Heart right ventricle (tissue), 16 donors: ENCODE results near the gene GPR34. TPM values are rescaled to one million over a fixed set of nuclear protein-coding genes. Genes with fewer than 3 reads are reported as not detected.

ENCODE experiments used
- ATAC-seq, 8 donors: fragments of 200-7000 bp; cut with Tn5 transposase; one replicate each; pipeline ENCODE4 v1.9.1; 2020; ENCODE audit warnings: mild to moderate bottlenecking in 8 of 8, moderate library complexity in 8 of 8, moderate number of reproducible peaks in 1 of 8
- DNase-seq, 2 donors: peaks; one replicate each; pipeline ENCODE4 v3.0.0-alpha.2; 2020
- H3K27ac ChIP-seq, 10 donors: fragments of 200-600 bp; sonication (generic) in 2 of 10; one replicate each; pipeline versions ENCODE4 v1.5.0 to v1.8.0; 2020 to 2022; ENCODE audit warnings: mild to moderate bottlenecking in 3 of 10
- H3K27me3 ChIP-seq, 7 donors: fragments of 200-600 bp; one replicate each; pipeline ENCODE4 v1.8.0; 2021 to 2022; ENCODE audit warnings: mild to moderate bottlenecking in 2 of 7
- H3K36me3 ChIP-seq, 9 donors: fragments of 200-600 bp; sonication (generic) in 1 of 9; one replicate each; pipeline versions ENCODE4 v1.5.0 to v1.8.0; 2020 to 2022; ENCODE audit warnings: mild to moderate bottlenecking in 2 of 9
- H3K4me1 ChIP-seq, 9 donors: fragments of 200-600 bp; sonication (generic) in 1 of 9; one replicate each; pipeline versions ENCODE4 v1.5.0 to v1.8.0; 2020 to 2022; ENCODE audit warnings: mild to moderate bottlenecking in 4 of 9
- H3K4me3 ChIP-seq, 10 donors: fragments of 200-600 bp; sonication (generic) in 2 of 10; one replicate each; pipeline versions ENCODE4 v1.5.0 to v1.8.0; 2020 to 2022; ENCODE audit warnings: mild to moderate bottlenecking in 7 of 10, moderate library complexity in 2 of 10
- H3K9me3 ChIP-seq, 11 donors: fragments of 200-600 bp in 10 of 11; sonication (generic) in 2 of 11; one replicate each; pipeline versions ENCODE4 v1.5.0 to v1.8.0; 2013 to 2022; ENCODE audit warnings: mild to moderate bottlenecking in 2 of 11, control low read depth in 1 of 11, moderate library complexity in 1 of 11
- CTCF ChIP-seq, 9 donors: fragments of 200-600 bp; sonication (generic) in 2 of 9; IDR thresholded peaks; one replicate each; pipeline versions ENCODE4 v1.5.0 to v1.8.0; 2021 to 2022; ENCODE audit warnings: antibody characterized with exemption in 9 of 9, mild to moderate bottlenecking in 5 of 9, moderate library complexity in 1 of 9
- WGBS, 2 donors: extraction: QIAGEN DNeasy Blood & Tissue Kit; methylation state at CpG; one replicate each; pipeline ENCODE4 v1.1.7; 2013; ENCODE audit warnings: inconsistent platforms in 1 of 2; 5-methylcytosine and 5-hydroxymethylcytosine counted together
- intact Hi-C, 10 donors: fragments of 100-400 bp; cut with DNase I; formaldehyde crosslinking; loops; one replicate each; pipeline versions ENCODE4 v1.11.1 to v1.14.2; 2022
- polyA plus RNA-seq, 2 donors: library from polyadenylated mRNA; stranded (reverse); fragments of 200-250 nt; gene quantifications; one replicate each; pipeline ENCODE4 v1.2.3, GENCODE V29; 2013
- total RNA-seq, 10 donors: library from RNA; stranded (reverse); fragmentation: NEBNext Ultra II Directional in 3 of 10; extraction: Animal tissue kit (Norgen Biotek cat#: 25700) in 3 of 10; gene quantifications; one replicate each; pipeline versions ENCODE4 v1.2.1 to v1.2.4, GENCODE V29; 2021 to 2023
- donor health status: Arrhythmogenic right ventricular cardiomyopathy.
- donor health status: ischemic (EF 13 %, LVEDD 7.1; RV severe dilation, severe dysfunction).
- donor health status: healthy with polysubstance abuse.
- donor health status: DM: no; HTN: yes; CAD: no.
- donor health status: DM: no; HTN: no; CAD: no.
- donor health status: ischemic (EF 25% LVEDD 6.9; RV normal size, moderate dysfunction).
- donor health status: ischemic (EF 25% LVEDD 5.7; RV mildly dilated, moderate dysfunction).
- donor health status: healthy.
- donor health status: DM: yes; HTN: yes; CAD: no.
- donor health status: Ischemic cardiomyopathy.
- donor health status: ischemic (EF 35%, LVEDD 5.7; RV mildly dilated, moderate dysfunction).
- donor health status: nonischemic (EF 11% LVEDD 7.7; RV severe dilation, severe dysfunction).
- donor health status: DM: yes; HTN: yes; CAD: no.
- donor health status: PGD.
- donor health status: ischemic (EF 29% LVEDD 5.4; RV normal size, mild dysfunction).
- donor health status: nonischemic (EF 23%, LVEDD 6.1; RV moderate dilation, normal function).

The GPR34 gene
- total and polyA plus RNA-seq, 12 donors, result 1.0 to 9.8 (median 3.2) TPM

GRCh38 chrX:41686788-41687187, 2.0 kb upstream of the GPR34 start:
- intact Hi-C loops, result no loop called here
- Histone ChIP-seq H3K27ac (peak overlapping the region in 1 of 10 donors; percentile 3), H3K36me3 (no peaks in the 10 kb centered on the region), H3K27me3 (peaks cover 0 to 13% (median 0%) of the 10 kb centered on the region in 7 donors), H3K4me1 (peaks cover 0 to 9% (median 0%) of the 10 kb centered on the region in 9 donors), H3K4me3 (no peak overlapping the region), H3K9me3 (no peaks in the 10 kb centered on the region)
- no peak for TF ChIP-seq CTCF (IDR thresholded peaks at IDR 0.05)
- WGBS, 2 donors, result 70 to 91% methylated on average over 4 of the region's 4 CpGs
- no peak for DNase-seq
- no peak for ATAC-seq

- TF ChIP-seq CTCF (IDR thresholded peaks at IDR 0.05), result no peak
- H3K27me3 ChIP-seq, result peaks cover 0 to 10% (median 0%) of the 10 kb centered on the region in 7 donors
- H3K36me3 ChIP-seq, result no peaks in the 10 kb centered on the region
- no peak for ATAC-seq
- peaks cover 0 to 21% (median 5%) of the 10 kb centered on the region in 9 donors for H3K4me1 ChIP-seq
- intact Hi-C loops, result no loop called here
- no peak for DNase-seq
- peak overlapping the region in 1 of 10 donors; percentile 32 for H3K27ac ChIP-seq
- 83 to 88% methylated on average over 2 of the region's 2 CpGs for WGBS, 2 donors
- H3K9me3 ChIP-seq, result no peaks in the 10 kb centered on the region
- peak overlapping the region in 1 of 10 donors; percentile 37 for H3K4me3 ChIP-seq
Measured at GRCh38 chrX:41688156-41688555, 617 bp upstream of the GPR34 start.

- peak overlapping the region in 1 of 10 donors; percentile 41 for H3K27ac ChIP-seq
- ATAC-seq (no peak), DNase-seq (no peak)
- WGBS, 2 donors, result 84 to 90% methylated on average over 3 of the region's 3 CpGs
- peak overlapping the region in 5 of 10 donors; percentile 11 to 37 (median 14) for H3K4me3 ChIP-seq
- intact Hi-C loops, result no loop called here
- peaks cover 0 to 7% (median 0%) of the 10 kb centered on the region in 7 donors for H3K27me3 ChIP-seq
- no peaks in the 10 kb centered on the region for H3K9me3 ChIP-seq
- TF ChIP-seq CTCF (IDR thresholded peaks at IDR 0.05), result no peak
- no peaks in the 10 kb centered on the region for H3K36me3 ChIP-seq
- peaks cover 0 to 26% (median 5%) of the 10 kb centered on the region in 9 donors for H3K4me1 ChIP-seq
Measured at GRCh38 chrX:41689711-41690110, 938 bp downstream of the GPR34 start.

GRCh38 chrX:41692162-41692749, 3.5 kb downstream of the GPR34 start:
- ATAC-seq, result peak in 7 of 8 donors; percentile 53 to 81 (median 67)
- peaks cover 0 to 19% (median 0%) of the 10 kb centered on the region in 7 donors for H3K27me3 ChIP-seq
- TF ChIP-seq CTCF (IDR thresholded peaks at IDR 0.05), result no peak
- peak overlapping the region in 1 of 10 donors; percentile 14 for H3K4me3 ChIP-seq
- intact Hi-C loops, result no loop called here
- H3K27ac ChIP-seq, result peak overlapping the region in 2 of 10 donors; percentile 10 to 37
- DNase-seq, result peak in 1 of 2 donors; percentile 8
- H3K36me3 ChIP-seq, result peaks cover 0 to 6% (median 0%) of the 10 kb centered on the region in 9 donors
- H3K4me1 ChIP-seq, result peaks cover 0 to 32% (median 5%) of the 10 kb centered on the region in 9 donors
- H3K9me3 ChIP-seq, result no peaks in the 10 kb centered on the region
- 54 to 62% methylated on average over 1 of the region's 1 CpG for WGBS, 2 donors
